HG03442 (cell line): ENCODE measurements around the gene PCP4.

ENCODE experiments used
- ATAC-seq: cut with Tn5 transposase; IDR thresholded peaks from one replicate; pipeline ENCODE4 v1.9.1; 2021; ENCODE audit warnings: mild to moderate bottlenecking, moderate library complexity; ENCODE audit not compliant: unreplicated experiment

The PCP4 gene

GRCh38 chr21:39913706-39914305 lies 46.6 kb downstream of the PCP4 start:
- ATAC-seq: no peak

- no peak for ATAC-seq
Observed at GRCh38 chr21:39915881-39916280, 48.6 kb downstream of the PCP4 start.

GRCh38 chr21:39918558-39918957 lies 51.3 kb downstream of the PCP4 start:
- ATAC-seq: no peak

DNA sequence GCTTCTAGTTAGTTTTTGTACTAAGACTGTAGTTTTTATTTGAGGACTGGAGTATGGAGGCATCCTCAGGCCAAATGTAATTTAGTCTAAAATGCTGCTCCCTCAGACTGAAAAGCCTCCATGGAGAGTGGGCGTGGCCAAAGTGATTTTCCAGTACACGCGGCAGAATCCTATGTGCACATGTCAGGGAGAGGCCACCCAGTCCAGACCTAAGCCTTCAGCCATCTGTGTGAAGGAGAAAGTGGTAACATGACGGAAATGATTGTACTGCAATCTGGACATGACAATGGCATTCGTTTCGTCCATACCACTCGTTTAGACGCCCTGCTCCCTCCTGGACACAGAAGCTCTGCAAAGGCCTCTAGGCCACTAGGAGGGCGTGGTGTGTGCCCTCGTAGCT lies 56.2 kb downstream of the PCP4 start:
- no peak for ATAC-seq

DNA sequence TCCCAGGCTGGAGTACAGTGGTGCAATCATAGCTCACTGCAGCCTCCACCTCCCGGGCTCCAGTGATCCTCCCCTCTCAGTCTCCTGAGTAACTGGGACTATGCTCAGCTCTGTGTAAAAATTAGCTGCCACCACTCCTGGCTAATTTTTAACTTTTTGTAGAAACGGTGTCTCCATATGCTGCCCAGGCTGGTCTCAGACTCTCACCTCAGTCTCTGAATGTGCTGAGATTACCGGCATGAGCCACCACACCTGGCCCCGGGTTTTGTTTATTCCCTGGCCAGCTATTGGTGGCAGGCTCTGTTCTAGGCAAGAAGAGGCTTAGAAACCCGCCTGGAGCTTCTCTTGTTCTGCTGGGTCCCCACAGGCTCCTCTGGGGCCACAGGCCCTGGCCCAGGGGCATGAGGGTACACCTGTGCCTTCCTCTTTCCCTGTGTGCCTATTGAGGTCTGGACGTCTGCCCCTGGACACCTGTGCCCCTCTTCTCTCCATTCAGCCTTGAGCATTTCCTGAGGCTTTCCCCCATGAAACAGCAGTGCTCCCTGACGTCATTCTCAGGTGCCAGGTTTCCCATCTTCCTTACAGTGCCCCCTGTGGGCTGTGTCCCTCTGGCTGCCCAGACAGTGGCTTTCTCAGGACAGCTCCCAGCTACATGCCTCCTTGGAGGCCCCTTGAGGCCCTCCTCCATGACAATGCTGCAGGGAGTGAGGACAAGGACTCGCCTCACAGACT lies 57.5 kb downstream of the PCP4 start:
- no peak for ATAC-seq

DNA sequence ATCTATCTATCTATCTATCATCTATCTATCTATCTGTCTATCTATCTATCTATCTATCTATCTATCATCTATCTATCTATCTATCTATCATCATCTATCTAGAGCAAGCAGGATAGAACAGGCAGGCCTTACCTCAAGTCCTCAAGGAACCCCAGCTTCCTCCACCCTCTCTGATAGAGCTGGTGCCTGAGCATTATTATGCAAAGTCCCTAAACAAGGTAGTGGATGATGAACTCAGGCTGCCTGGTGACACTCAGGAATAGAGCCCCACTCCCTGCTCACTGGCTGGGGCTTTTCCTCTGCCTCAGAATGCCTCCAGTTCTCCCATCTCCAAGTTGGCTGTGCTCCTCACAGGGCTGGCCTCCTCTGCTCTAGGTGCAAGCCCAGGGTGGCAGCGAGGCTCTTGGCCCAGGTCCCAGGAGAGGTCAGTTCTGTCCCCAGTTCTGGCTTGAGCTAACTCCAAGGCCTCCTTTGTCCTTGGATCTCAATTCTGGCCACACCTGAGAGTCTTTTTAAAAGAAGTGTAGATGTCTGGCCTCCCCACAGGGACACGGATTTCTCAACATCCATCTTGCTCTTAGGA lies 60.2 kb downstream of the PCP4 start:
- ATAC-seq: no peak

- ATAC-seq: no peak
Observed at GRCh38 chr21:39932335-39932734, 65.1 kb downstream of the PCP4 start.

DNA sequence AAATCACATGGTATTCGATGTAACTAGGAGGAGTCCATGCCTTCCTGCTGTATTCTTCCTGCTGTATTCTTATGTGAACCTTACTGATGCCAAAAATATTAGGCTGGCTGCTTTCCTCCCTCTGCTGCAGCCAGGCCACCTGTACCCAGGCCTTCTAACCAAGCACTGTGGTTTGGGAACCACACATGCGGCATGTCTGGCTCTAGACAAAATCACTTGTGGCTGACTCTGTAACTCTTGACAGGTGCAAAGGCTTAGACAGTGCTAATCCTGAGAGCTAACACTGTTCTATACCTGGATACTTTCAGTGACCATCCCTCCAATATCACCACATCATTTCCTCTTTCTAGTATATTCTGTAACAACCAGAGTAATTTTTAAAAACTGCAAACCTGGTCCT lies 67.7 kb downstream of the PCP4 start:
- ATAC-seq: no peak

- no peak for ATAC-seq
Observed at GRCh38 chr21:39935716-39936115, 68.5 kb downstream of the PCP4 start.

- ATAC-seq: no peak
Observed at GRCh38 chr21:39938086-39938625, 70.9 kb downstream of the PCP4 start.

DNA sequence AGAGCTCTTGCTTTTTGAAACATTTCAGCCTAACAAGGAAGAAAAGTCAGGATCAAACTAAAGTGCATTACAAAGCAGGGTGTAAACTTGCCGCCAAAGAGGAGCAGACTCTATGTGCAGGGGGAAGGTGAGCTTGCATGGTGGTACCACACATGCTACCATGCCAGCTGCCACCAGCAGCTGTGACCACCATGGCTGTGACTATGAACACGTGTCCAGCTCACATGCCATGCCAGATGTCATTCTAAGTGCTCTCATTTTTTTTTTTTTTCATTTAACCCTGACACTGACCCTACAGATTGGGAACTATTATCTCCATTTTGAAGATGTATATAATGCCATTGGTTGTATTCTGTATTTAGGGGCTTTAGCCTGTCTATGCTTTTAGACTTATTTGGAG lies 79.0 kb downstream of the PCP4 start:
- ATAC-seq: no peak

GRCh38 chr21:39947031-39947430 lies 79.8 kb downstream of the PCP4 start:
- no peak for ATAC-seq

- ATAC-seq: no peak
Observed at GRCh38 chr21:39951183-39952101, 84.2 kb downstream of the PCP4 start.

GRCh38 chr21:39952265-39952664 lies 85.0 kb downstream of the PCP4 start:
- ATAC-seq: no peak

DNA sequence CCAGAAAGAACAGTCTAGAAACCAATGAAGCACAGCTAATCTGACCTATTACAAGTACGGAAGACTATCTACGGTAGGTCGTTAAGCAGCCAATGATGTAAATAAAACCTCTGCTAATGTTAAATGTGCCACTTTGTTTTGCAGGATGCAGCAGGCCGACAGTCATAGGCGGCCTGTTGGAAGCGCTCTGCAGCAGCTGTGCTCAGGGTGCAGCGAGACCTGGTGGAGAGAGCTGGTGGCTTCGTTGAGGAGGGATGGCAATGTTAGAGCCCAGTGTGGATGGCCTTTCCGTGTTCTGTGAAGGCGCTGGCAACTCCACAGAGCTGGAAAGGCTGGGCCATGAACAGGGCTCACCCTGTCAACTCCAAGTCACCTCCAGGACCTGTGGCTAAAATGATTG lies 87.3 kb downstream of the PCP4 start:
- no peak for ATAC-seq

DNA sequence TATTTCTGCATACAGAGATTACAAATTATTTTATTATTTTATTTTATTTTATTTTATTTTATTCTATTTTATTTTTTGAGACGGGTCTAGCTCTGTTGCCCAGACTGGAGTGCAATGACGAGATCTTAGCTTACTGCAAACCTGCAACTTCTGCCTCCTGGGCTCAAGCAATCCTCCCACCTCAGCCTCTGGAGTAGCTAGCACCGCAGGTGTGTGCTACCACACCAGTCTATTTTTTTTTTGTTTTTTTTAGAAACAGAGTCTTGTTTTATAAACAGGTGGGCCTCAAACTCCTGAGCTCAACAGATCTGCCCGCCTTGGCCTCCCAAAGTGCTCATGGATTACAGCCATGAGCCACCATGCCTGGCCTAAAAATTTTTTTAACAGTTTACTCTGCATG lies 88.1 kb downstream of the PCP4 start:
- ATAC-seq: no peak

- ATAC-seq: no peak
Observed at GRCh38 chr21:39956586-39956985, 89.3 kb downstream of the PCP4 start.

DNA sequence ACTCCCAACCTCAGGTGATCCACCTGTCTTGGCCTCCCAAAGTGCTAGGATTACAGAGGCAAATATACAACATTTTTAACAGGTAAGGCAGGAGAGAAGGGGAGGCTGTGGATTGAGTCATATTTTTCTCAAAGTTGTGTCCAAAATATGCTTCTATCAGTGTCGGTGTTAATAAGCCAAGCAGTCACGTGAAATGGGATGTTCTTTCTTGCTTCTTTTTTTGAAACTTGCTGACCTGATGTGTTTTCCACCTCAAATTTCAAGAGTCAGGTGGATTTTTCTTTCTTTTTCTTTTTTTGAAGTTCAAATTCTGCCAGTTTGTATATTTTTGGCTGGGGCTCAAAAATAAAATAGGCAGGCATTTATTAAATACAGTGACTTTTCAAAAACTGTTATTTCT lies 91.5 kb downstream of the PCP4 start:
- no peak for ATAC-seq

- no peak for ATAC-seq
Observed at GRCh38 chr21:39961251-39961650, 94.0 kb downstream of the PCP4 start.

DNA sequence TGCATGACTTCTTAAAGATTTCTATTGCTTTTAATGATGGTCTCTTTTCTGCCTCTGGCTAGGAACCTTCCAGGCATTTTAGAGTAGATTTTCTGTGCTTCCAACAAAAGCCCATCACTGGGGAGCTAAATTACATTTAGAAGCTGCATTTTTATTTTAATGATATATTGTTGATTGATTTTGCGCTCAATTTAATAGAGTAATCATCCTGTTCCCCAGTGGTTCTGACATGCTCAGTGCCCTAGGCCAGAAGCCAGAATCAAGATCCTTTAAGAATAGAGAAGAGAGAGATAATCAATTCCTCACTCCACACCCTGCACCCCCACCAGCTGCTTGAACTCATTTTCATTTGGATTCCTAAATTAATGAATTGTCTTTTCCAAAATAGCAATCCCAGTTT lies 97.8 kb downstream of the PCP4 start:
- ATAC-seq: no peak

GRCh38 chr21:39966786-39967185 lies 99.5 kb downstream of the PCP4 start:
- ATAC-seq: no peak
